BLaER1 treated with 17β-estradiol and CSF1 and Interleukin-3, amounts not matched to agents 10 nM and 100 nM (cell line): ENCODE data around the gene SLC43A1.

ENCODE experiments used
- H3K27ac ChIP-seq, 11 experiments: shearing (Covaris generic); formaldehyde crosslinking; 2 replicates each; pipeline ENCODE4 v1.8.1; 2022
- H3K27me3 ChIP-seq, 11 experiments: shearing (Covaris generic); formaldehyde crosslinking; 2 replicates each; pipeline ENCODE4 v1.8.1; 2022
- H3K36me3 ChIP-seq, 11 experiments: shearing (Covaris generic); formaldehyde crosslinking; 2 replicates each; pipeline ENCODE4 v1.8.1; 2022
- H3K4me1 ChIP-seq, 10 experiments: shearing (Covaris generic); formaldehyde crosslinking; 2 replicates each; pipeline ENCODE4 v1.8.1; 2022
- H3K4me2 ChIP-seq, 11 experiments: shearing (Covaris generic); formaldehyde crosslinking; 2 replicates each; pipeline ENCODE4 v1.8.1; 2022
- H3K4me3 ChIP-seq, 10 experiments: shearing (Covaris generic); formaldehyde crosslinking; 2 replicates each; pipeline ENCODE4 v1.8.1; 2022
- H3K9ac ChIP-seq, 11 experiments: shearing (Covaris generic); formaldehyde crosslinking; 2 replicates each; pipeline ENCODE4 v1.8.1; 2022
- H3K9me3 ChIP-seq, 11 experiments: shearing (Covaris generic); formaldehyde crosslinking; replicated peaks in 1 of 11; 2 replicates each; pipeline ENCODE4 v1.8.1; 2022
- H4K20me1 ChIP-seq, 11 experiments: shearing (Covaris generic); formaldehyde crosslinking; 2 replicates each; pipeline ENCODE4 v1.8.1; 2022
- Cebpa-rat ChIP-seq, 11 experiments: shearing (Covaris generic); IDR thresholded peaks; 2 replicates each; pipeline ENCODE4 v1.8.1; 2022

The SLC43A1 gene

DNA sequence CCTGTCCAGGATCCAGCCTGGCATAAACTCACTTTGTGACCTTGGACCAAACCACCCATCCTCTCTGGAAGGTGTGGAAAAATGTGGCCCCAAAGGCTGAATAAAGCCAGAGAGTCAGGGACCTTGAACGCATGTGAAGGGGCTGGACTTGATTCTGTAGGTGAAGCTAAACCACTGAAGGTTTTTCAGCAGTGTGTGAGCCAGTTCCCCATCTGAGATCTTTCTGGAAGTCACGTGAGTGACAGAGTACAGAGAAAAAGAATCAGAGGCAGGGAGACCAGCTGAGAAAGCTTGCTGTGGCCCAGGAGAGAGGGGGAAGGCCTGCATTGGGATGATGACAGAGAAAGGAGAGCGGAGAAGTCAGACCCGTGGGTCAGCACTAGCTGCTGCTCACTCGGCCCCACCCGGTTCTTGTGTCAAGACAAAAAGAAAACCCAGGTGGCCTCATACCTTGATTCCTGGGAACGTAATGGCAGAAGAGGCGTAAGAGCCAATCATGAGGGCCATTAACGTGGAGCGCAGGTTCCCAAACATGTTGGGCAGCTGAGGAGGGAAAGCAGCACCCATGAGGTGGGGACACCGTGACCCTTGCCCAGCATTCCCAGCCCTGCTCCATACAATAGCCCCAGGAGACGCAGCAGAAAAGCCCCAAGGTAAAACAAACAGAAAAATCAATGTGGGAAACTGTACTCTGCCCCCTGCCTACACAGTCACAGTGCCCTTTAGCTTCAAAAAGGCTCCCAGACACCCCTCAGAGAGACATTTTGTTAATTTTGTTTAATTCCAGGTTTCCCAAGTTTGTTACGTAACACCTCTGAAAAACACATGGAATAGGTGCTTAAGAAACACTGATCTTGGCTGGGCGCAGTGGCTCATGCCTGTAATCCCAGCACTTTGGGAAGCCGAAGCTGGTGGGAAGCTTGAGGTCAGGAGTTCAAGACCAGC lies 17.9 kb downstream of the SLC43A1 start:
- Histone ChIP-seq H3K27ac (no peak overlapping the region), H3K9ac (peak overlapping the region in 2 of 11 experiments; percentile 15 to 35; a peak in 2 of 22 replicates), H4K20me1 (peaks cover 0 to 58% (median 16%) of the 10 kb centered on the region in 11 experiments; a peak in 15 of 22 replicates), H3K27me3 (no peaks in the 10 kb centered on the region), H3K4me3 (no peak overlapping the region), H3K4me1 (peaks cover 13 to 27% (median 20%) of the 10 kb centered on the region in 10 experiments), H3K4me2 (no peak overlapping the region), H3K9me3 (no peaks in the 10 kb centered on the region), H3K36me3 (peaks cover 31 to 94% (median 86%) of the 10 kb centered on the region in 11 experiments; a peak in 21 of 22 replicates)
- peak in 3 of 11 experiments; percentile 19 to 33 (median 23); a peak in 1 of 22 replicates for TF ChIP-seq Cebpa-rat (IDR thresholded peaks at IDR 0.05)

DNA sequence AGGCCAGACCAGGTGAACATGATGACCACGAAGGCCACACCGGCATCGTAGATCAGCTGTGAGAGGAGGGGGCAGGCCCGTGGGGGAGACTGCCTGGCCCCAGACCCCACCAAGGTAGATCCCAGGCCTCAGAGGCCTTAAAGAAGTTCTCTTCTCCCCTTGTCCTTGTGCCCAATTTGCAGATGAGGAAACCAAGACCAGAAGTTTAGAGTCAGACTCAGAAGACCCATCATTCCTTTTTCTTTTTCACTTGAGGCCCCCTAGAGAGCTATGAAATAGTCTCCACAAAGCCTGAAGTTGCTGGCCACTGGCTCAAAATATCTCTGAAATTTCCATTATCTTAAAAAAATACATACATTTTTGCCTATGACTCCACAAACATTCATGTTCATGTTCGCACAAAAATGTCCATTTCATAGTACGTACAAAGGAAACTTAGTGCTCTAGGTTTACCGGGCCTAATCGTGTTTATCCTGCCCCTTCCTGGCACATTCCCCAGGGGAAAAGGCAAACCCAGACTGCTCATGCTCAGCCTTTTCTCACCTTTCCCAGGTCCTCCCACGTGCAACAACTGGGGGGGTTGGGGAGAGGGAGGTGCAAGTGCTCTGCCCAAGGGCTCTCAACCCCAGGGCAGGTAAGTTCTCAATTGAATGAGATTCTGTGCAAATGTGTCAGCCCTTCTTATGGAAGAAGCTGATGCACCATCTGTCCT lies 19.2 kb downstream of the SLC43A1 start:
- Histone ChIP-seq H3K4me1 (peaks cover 13 to 31% (median 21%) of the 10 kb centered on the region in 10 experiments), H3K36me3 (peaks cover 29 to 89% (median 81%) of the 10 kb centered on the region in 11 experiments; a peak in 21 of 22 replicates)

DNA sequence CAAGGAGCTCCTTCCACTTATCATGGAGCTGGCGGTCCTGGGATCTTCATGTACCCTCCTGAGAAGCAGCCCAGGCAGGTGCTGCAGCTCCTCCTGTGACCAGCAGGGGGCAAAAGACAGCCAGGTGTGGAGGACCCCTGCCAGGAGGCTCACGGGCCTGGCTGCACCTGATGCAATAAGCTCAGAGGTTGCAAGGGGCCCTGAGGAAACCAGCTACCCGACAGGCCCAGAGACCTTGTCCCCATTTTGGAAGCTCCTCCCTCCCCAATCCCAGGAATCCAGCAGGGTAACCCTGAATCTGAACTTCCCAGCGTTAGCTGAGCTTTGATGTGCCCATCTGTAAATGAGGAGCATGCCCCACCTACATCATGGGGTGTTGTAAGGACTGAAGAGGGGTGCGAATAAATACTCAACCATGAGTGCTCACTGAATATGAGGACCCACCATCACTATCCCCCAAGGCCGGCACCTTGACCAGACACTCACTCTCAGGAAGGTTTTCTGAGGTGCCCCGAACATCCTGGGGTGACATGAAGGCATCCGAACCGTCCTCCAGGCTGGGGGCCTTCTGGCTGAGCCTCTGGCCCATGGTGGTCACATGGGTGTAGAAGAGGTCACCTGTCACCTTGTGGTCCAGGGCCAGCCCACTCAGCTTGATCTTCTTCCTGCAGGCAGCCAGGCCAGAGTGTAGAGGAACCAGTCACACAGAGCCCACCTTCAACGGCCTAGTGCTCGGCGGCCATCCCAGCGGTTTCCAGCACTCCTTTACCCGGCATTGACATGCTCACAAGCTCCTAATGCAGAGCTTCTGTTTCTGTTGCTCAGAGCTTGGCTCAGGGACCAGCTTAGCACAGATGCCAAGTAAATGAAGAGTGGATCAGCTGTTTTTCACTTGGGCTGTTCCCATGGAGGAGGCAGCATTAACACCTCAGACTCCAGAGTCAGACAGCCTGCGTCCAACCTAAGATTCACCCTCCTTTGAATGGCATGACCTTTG lies 21.7 kb downstream of the SLC43A1 start:
- H3K4me2 ChIP-seq = no peak overlapping the region
- peaks cover 47 to 94% (median 87%) of the 10 kb centered on the region in 11 experiments; a peak in 21 of 22 replicates for H3K36me3 ChIP-seq
- peak overlapping the region in 2 of 11 experiments; percentile 16 to 55; a peak in 3 of 22 replicates for H3K27ac ChIP-seq
- H3K4me1 ChIP-seq = peaks cover 0 to 12% (median under 1%) of the 10 kb centered on the region in 10 experiments; a peak in 7 of 20 replicates
- no peak for TF ChIP-seq Cebpa-rat (IDR thresholded peaks at IDR 0.05)
- peak overlapping the region in 1 of 11 experiments; percentile 47; a peak in 1 of 22 replicates for H3K9ac ChIP-seq
- H4K20me1 ChIP-seq = peaks cover 0 to 30% (median 0%) of the 10 kb centered on the region in 11 experiments; a peak in 6 of 22 replicates
- no peaks in the 10 kb centered on the region for H3K27me3 ChIP-seq
- no peak overlapping the region for H3K4me3 ChIP-seq
- no peaks in the 10 kb centered on the region for H3K9me3 ChIP-seq

More for the DNA sequence above, 19.2 kb downstream of the SLC43A1 start:
- Histone ChIP-seq H3K27ac (no peak overlapping the region), H3K27me3 (no peaks in the 10 kb centered on the region), H3K9me3 (no peaks in the 10 kb centered on the region), H4K20me1 (peaks cover 0 to 45% (median 6%) of the 10 kb centered on the region in 11 experiments; a peak in 14 of 22 replicates), H3K9ac (0 out of 22 replicates have a peak overlapping the region, but pooled peaks of 2 of the 11 experiments have one; percentile 0 to 8), H3K4me2 (no peak overlapping the region), H3K4me3 (no peak overlapping the region)
- TF ChIP-seq Cebpa-rat (IDR thresholded peaks at IDR 0.05) = no peak

DNA sequence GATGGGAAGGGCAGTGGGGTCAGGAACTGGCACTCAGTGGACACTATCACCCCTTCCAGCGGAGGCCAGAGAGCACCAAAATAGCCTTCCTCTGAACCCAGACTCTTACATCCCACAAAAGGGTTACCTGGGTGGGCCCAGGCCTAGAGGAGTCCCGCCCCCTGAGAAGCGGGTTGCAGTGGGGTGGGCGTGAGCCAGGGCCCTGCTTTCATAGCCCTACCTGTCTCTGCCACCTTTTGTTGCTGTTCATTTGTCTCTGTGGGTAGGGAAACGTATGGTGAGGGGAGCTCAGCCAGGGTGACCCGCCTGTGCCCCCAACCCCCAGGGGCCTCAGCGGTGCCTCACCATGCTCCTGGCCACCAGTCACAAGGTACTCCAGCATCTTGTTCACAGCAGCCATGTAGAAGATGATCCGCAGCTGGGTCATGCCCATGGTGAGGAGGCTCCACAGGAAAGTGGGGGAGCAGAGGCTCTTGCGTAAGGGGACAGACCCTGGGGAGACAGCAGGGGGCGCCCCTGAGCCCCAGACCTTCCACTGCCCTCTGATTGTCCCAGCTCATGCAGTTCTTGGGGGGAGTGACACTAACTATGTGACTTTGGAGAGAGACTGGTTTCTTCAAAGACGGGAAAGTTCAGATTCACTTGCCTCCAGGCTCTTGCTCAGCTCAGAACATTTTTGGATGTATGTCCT lies 24.0 kb downstream of the SLC43A1 start:
- Histone ChIP-seq H4K20me1 (peaks cover 0 to 26% (median 0%) of the 10 kb centered on the region in 11 experiments; a peak in 6 of 22 replicates), H3K36me3 (peaks cover 48 to 93% (median 85%) of the 10 kb centered on the region in 11 experiments), H3K27me3 (no peaks in the 10 kb centered on the region), H3K9me3 (no peaks in the 10 kb centered on the region), H3K27ac (peak overlapping the region in 5 of 11 experiments; percentile 10 to 52 (median 46); a peak in 7 of 22 replicates), H3K4me1 (peaks cover 0 to 12% (median 2%) of the 10 kb centered on the region in 10 experiments; a peak in 9 of 20 replicates), H3K9ac (peak overlapping the region in 1 of 11 experiments; percentile 24; a peak in 1 of 22 replicates), H3K4me3 (no peak overlapping the region), H3K4me2 (peak overlapping the region in 1 of 11 experiments; percentile 12; a peak in 1 of 22 replicates)
- TF ChIP-seq Cebpa-rat (IDR thresholded peaks at IDR 0.05) = peak in 6 of 11 experiments; percentile 33 to 79 (median 50); a peak in 9 of 22 replicates

DNA sequence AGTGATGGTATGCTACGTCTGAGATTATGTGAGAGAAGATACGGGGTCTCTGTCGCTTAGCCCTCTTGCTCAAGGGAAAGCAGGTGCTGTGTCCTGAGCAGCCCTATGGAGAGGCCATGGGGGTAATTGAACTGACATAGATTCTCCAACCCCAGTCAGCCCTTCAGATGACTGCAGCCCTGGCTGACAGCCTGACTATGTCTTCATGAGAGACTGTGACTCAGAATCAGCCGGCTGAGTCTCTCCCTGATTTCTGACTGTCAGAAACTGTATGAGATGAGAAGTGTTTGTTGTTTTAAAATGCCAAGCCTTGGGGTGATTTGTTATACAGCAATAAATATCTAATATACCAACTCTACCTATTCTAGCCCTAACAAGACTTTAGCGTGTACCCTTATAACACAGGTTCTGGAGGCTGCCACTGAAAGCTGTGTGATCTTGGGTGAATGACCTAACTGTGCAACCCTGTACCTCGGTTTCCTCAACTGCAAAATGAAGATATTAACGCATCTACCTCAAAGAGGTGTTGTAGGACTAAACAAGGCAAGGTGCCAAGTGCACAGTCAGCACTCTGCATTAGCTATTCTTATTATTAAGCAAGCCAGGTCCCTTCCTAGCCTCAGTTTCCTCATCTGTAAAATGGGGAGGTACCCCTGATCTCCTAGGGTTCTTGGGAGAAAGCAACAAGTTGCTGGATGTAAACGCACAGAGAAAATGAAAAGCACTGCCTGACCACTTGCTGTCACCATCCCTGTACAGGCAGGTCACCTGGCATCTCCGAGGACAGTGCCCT lies 24.9 kb downstream of the SLC43A1 start:
- TF ChIP-seq Cebpa-rat (IDR thresholded peaks at IDR 0.05) = no peak
- Histone ChIP-seq H3K4me2 (no peak overlapping the region), H3K9ac (no peak overlapping the region), H3K9me3 (no peaks in the 10 kb centered on the region), H3K36me3 (peaks cover 44 to 92% (median 83%) of the 10 kb centered on the region in 11 experiments), H3K4me3 (no peak overlapping the region), H3K27me3 (no peaks in the 10 kb centered on the region), H3K4me1 (peaks cover 6 to 21% (median 10%) of the 10 kb centered on the region in 10 experiments), H4K20me1 (peaks cover 0 to 21% (median 0%) of the 10 kb centered on the region in 11 experiments; a peak in 6 of 22 replicates), H3K27ac (peak overlapping the region in 2 of 11 experiments; percentile 46 to 52; a peak in 5 of 22 replicates)

DNA sequence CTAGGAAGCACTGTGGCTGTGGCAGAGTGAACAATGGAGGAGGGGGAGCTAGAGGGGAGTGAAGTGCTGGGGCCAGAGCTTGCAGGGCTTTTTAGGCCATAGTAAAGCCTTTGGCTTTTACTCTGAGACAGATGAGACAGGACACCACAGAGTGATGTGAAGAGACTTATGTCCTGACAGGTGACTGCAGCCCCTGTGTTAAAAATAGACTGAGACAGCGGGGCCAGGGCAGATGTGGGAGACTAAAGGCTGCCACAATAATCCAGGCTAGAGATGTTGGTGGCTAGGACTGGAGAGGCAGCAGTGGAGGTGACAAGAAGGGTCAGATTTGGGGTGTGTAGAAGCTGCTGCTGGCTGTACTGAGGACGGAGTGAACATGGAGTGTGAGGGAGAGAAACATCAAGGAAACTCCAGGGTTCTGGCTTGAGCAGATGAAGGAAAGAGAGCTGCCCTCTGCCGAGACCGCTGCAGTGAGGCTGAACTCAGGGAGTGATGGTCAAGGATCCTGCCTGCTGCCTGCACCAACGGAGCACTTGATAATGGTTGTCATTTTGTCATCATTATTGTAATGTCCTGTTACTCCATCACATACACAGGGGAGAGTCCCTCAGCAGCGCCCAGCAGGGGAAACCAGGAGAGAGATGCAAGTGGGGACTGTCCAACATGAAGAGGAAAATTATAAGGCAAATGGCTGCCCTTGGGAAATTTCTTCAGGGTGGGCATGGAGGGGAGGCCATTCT lies 27.4 kb downstream of the SLC43A1 start:
- peaks cover 38 to 76% (median 70%) of the 10 kb centered on the region in 11 experiments for H3K36me3 ChIP-seq
- H3K27ac ChIP-seq = peak overlapping the region in 3 of 11 experiments; percentile 32 to 55 (median 53); a peak in 3 of 22 replicates
- TF ChIP-seq Cebpa-rat (IDR thresholded peaks at IDR 0.05) = no peak
- H3K9ac ChIP-seq = 0 out of 22 replicates have a peak overlapping the region, but pooled peaks of 1 of the 11 experiments have one; percentile 16
- peaks cover 0 to 14% (median 0%) of the 10 kb centered on the region in 11 experiments; a peak in 5 of 22 replicates for H4K20me1 ChIP-seq
- no peak overlapping the region for H3K4me3 ChIP-seq
- H3K4me2 ChIP-seq = no peak overlapping the region
- no peaks in the 10 kb centered on the region for H3K9me3 ChIP-seq
- peaks cover 0 to 4% (median 0%) of the 10 kb centered on the region in 11 experiments; a peak in 2 of 22 replicates for H3K27me3 ChIP-seq
- peaks cover 31 to 46% (median 34%) of the 10 kb centered on the region in 10 experiments for H3K4me1 ChIP-seq
